WTC11 (cell line): ENCODE measurements around the gene SMTN.

Experiments
- CTCF ChIP-seq: fragments of 200-600 bp; IDR thresholded peaks from 2 replicates; pipeline ENCODE4 v1.8.0; 2022; ENCODE audit warnings: antibody characterized with exemption
- ESRRA ChIP-seq: sonication (generic); formaldehyde crosslinking; IDR thresholded peaks from 2 replicates; pipeline ENCODE4 v1.8.1; 2022; ENCODE audit warnings: mild to moderate bottlenecking, missing genetic modification reagents, borderline replicate concordance
- FOXJ3 ChIP-seq: sonication (generic); formaldehyde crosslinking; IDR thresholded peaks from 2 replicates; pipeline ENCODE4 v1.9.0; 2021; ENCODE audit warnings: missing genetic modification reagents, mild to moderate bottlenecking, borderline replicate concordance
- MAX ChIP-seq: sonication (generic); formaldehyde crosslinking; IDR thresholded peaks from 2 replicates; pipeline ENCODE4 v1.8.0; 2022; ENCODE audit warnings: mild to moderate bottlenecking, missing genetic modification reagents
- NFYB ChIP-seq: sonication (generic); formaldehyde crosslinking; conservative IDR thresholded peaks from 2 replicates; pipeline ENCODE4 v1.8.0; 2022; ENCODE audit warnings: low read depth, missing genetic modification reagents
- TP53 ChIP-seq: sonication (generic); formaldehyde crosslinking; IDR thresholded peaks from 2 replicates; pipeline ENCODE4 v1.8.1; 2023; ENCODE audit warnings: mild to moderate bottlenecking, missing genetic modification reagents
- USF2 ChIP-seq: sonication (generic); formaldehyde crosslinking; IDR thresholded peaks from 2 replicates; pipeline ENCODE4 v1.8.1; 2023; ENCODE audit warnings: mild to moderate bottlenecking, missing genetic modification reagents, moderate library complexity
- ZNF281 ChIP-seq: sonication (generic); formaldehyde crosslinking; IDR thresholded peaks from 2 replicates; pipeline ENCODE4 v1.8.0; 2023; ENCODE audit warnings: mild to moderate bottlenecking, missing genetic modification reagents
- ZNF317 ChIP-seq: sonication (generic); formaldehyde crosslinking; IDR thresholded peaks from 2 replicates; pipeline ENCODE4 v1.8.1; 2023; ENCODE audit warnings: low read depth, mild to moderate bottlenecking, moderate library complexity, missing genetic modification reagents, borderline replicate concordance

GRCh38 chr22:31105282-31105929, 24.3 kb downstream of the SMTN start:
- TF ChIP-seq ZNF317 (CRISPR knock-in tag) (no peak), TP53 (CRISPR knock-in tag) (no peak), CTCF (no peak), ESRRA (CRISPR knock-in tag) (no peak), MAX (CRISPR knock-in tag) (no peak), ZNF281 (CRISPR knock-in tag) (no peak), FOXJ3 (CRISPR knock-in tag) (no peak), USF2 (CRISPR knock-in tag) (no peak), NFYB (CRISPR knock-in tag) (no peak)
